HK-2 (cell line): Measurements from ENCODE around the gene SLC51B.
"Not testable (repeated sequence)": the region's sequence is repeated elsewhere in the genome, so short reads cannot be mapped to it uniquely, and the experiment has no call there.

Experiments used
- DNase-seq: peaks from one replicate; pipeline ENCODE4 v3.0.0-alpha.2; 2018; ENCODE audit not compliant: unreplicated experiment

Gene SLC51B

DNA sequence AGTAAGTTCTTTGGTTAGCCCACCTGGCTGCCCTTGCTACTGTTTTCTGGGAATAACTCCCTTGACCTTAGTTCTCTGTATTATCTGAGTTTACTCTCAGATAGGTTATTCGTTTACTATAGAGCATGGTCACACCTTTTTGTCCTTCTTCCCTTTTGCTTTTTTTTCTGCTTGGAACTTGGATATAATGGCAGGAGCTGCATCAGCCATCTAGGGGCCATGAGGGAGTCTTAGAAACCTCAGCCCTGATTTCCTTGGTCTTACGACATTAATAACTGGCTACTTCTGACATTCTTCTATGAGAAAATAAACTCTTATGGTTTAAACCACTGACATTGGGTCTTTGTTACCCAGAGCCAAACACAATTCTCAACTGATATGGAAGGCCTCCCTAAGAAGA, 3.4 kb upstream of the SLC51B start:
- no peak for DNase-seq

- DNase-seq, result no peak
Observed at GRCh38 chr15:65042776-65043327, 2.3 kb upstream of the SLC51B start.

- not testable (repeated sequence) for DNase-seq
Observed at GRCh38 chr15:65044218-65044617, 969 bp upstream of the SLC51B start.

GRCh38 chr15:65048241-65048640, 3.1 kb downstream of the SLC51B start:
- DNase-seq, result no peak

- no peak for DNase-seq
Observed at GRCh38 chr15:65049418-65049840, 4.2 kb downstream of the SLC51B start.

- DNase-seq, result no peak
Observed at GRCh38 chr15:65050270-65050669, 5.1 kb downstream of the SLC51B start.

GRCh38 chr15:65051266-65051665, 6.1 kb downstream of the SLC51B start:
- no peak for DNase-seq

- DNase-seq, result no peak
Observed at GRCh38 chr15:65052956-65053355, 7.8 kb downstream of the SLC51B start.

DNA sequence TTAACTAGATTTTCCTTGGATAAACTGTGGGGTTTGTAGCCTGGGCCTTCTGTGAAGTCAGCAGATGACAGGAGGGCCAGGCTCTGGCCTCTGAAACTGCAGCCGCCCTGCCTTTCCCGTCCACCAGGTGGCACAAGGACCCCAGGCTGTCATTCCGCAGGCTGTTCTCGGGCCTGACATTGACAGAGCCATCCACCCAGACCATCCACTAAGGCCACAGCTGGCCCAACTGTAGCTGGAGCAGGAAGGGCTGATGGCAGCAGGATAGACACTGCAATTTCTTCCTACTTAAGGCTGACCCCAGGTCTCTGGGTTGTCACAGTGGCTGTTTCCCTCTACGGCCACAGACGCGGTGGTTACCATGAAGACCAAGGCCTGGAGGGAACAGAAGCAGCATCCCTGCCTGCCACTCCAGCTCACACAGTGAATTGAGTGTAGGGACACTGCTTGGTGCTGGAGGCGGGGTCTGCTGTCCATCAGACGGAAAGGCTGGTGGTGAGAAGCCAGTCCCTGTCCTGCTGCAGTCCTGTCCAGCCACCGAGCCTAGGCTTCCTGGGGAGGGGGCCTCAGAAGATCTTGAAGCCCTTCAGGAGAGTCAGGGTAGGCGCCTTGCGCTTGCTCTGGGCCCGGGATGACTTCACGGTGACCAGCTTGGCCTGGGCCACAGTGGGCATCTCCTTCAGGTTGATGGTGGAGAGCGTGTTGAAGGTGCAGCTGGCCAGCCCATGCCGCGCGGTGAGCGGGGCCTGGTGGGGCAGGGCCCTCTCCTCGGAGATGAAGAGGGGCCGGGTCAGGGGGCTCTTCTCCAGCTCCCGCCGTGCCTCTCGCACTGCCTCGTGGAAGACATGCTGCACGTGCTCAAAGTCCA, 9.4 kb downstream of the SLC51B start:
- peak; percentile 72 for DNase-seq

DNA sequence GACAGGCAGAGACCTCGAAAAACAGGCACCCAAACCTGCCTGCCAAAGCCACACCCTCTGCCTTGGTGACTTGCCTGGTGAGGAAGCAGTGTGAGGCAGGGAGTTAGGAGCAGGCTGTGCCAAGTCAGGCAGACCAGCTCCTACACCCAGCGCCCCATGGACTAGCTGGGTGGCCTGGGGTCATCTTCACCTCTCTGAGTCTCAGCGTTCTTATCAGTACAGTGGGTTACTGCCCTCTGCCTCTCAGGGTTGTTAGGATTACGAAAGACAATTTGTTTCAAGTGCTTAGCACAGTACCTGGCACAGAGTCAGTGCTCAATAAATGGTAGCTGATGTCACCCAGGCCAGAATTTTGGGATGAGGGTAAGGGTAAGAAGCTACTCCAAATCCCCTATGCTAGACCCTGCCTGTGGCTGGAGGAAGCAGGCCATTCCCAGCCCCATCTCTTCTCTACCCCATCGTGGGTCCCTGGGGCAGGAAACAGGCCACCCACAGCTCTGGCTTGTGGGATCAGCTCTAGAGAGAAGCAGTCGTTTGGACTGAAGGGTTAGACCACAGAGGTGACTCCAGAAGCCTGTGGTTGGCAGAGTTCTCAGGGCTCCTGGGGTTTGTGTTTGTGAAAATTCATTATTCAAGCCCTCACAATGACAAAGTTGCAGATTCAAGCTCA, 10.1 kb downstream of the SLC51B start:
- no peak for DNase-seq

- DNase-seq, result no peak
Observed at GRCh38 chr15:65056106-65056505, 10.9 kb downstream of the SLC51B start.

DNA sequence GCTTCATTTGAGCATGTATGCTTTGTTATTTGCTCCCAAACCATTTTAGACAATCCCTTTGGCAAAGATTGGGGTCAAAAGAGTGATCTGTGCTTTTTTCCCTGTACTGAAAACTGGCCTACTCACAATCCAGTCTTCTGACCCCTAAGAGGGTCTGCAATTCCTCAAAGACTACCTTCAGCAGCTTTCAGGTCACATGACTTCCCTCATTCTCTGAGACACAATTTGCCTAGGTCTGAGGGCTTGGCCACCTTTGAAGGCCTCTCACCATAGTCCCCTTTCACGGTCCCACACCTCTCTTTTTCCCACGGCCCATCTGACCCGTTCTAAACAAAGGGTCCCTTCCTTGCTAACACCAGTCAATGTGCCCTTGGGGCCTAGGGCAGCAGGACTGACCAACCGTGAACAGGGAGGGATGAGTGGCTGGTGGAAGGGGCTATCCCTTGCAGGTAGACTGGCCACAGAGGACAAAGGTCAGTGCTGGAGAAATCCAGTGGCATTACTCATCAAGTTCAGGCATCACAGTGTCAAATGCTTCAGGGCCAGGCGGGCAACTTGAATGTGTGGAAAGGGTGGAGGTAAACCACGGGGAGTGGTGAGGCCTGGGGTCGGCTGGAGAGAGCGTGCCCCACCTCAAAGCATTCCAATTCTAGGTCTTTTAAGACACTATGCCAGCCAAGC, 11.8 kb downstream of the SLC51B start:
- peak; percentile 73 for DNase-seq

DNA sequence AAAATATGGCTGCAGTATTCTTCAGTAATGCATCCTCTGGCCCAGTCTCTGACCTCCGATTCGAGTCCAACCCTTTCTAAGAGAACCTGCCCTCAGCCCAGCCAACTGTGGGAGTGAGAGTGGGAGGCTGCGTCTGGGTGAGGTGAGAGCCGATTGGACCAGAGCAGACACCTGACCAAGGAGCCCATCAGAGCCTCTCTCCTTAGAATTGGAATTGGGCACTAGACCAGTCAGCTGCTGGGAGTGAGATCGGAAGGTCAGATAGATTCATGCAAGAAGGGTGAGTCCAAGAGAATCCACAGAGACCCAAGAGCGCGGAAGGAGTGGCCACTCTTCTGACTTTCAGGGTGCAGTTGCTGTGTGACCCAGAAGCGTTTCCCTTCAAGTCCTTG, 12.4 kb downstream of the SLC51B start:
- no peak for DNase-seq

DNA sequence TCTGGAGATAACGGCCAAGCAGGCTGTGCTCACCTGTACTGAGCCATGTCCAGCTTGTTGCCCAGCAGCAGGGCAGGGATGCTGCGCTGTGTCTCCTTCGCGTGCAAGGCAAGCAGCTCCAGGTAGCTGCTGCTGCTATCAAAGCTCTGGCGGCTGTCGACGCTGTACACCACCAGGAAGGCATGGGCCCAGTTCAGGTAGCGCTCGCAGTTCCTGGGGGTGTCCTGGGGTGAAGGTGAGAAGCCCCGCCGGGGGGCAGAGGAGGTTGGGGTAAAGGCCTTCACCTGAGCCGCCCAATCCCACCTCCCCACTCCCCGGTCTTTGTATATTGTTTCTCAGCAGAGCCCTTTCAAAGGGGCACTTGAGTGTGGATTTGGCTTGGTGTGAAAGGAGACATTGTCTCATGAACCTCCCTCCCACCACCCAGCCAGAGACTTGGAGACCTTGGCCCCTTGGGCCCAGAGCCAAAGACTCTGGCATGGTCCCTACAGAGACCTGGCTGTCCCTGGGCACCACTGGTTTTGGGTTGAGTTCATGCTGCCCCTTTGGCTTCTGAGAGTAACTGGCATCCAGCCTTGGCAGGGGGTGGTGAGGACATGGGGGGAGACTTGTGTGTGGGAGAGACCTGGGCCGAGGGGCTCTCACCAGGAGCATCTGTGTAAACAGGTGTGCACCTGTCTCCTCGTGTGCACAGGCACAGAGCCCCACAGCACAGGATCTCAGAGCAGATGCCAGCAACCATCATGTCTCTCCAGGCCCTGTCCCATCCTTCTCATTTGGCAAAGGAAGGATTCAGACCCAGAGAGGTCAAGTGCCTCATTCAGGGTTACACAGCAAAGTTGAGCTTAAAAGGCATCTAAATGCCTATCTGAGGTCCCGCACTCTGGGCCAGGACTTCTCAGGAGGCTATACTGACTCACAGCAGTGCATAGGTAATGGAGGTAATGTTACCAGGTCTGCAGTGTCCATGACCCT, 13.5 kb downstream of the SLC51B start:
- no peak for DNase-seq

DNA sequence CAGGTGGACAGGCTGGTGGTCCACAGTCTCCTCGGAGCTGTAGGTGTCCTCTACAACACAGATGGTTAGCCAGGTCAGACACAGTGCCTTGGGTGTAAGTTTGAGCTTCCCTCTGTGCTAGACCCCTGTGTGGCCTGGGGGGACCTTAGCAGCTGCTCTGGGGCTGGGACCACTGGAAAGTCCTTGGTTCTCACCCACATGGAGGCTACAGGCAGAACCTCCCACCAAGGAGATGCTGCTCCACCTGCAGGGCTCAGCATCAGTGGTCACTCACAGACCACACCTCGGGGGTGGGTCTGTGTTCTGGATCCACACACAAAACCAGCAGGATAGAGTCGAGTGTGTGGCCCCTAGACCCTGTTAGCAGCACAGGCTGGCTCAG, 14.2 kb downstream of the SLC51B start:
- DNase-seq, result no peak

GRCh38 chr15:65059931-65060596, 14.9 kb downstream of the SLC51B start:
- no peak for DNase-seq

DNA sequence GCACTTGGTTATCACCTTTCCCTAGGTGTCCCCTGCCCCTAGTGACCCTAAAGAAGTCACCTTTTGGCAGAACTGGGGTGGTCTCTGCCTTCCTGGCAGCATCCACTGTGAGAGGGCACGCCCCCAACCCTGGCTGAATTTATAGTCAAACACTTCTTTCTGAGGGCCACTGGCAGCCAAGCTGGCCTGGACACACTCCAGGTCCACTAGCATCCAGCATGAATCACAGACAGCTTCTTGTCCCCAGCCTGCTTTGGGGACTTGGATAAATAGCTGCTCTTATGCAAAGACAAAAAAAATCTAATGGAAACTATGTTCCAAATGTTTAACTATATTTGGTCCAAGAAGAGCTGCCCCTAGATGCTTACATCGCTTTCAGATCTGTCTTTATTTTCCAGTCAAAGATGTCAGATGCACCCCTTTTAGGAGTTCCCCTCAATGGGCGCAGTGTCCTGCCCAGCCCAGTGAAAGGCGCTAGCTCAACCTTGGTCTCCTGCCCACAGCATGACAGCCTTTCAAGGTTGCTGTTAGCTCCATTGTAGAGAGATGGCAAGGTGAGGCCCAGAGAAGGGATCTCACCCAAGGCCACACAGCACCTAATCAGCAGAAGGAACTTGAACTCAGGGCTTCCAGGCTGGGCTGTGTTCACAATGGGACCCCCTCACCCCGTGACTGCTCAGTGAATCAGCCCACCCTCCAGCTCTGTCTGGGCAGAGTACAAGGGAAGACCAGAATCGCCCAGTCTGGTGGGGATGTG, 15.6 kb downstream of the SLC51B start:
- DNase-seq, result no peak

DNA sequence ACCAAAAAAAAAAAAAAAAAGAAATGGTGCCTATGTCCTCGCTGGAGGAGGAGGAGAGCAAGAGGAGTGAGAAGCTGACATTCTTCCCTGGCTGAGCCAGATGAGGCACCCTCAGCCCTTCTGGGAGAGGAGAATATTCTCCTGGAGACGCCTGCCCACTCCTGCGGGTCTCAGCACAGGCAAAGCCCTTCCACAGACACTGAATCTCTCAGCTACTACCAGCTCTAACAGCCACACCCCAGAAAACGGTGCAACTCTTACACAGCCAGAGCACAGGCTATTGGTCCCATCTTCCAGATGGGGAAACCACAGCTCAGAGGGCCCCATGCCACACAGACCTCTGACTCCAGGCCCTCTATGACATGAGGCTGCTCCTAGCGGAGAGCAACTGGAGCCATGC, 16.9 kb downstream of the SLC51B start:
- DNase-seq, result no peak

DNA sequence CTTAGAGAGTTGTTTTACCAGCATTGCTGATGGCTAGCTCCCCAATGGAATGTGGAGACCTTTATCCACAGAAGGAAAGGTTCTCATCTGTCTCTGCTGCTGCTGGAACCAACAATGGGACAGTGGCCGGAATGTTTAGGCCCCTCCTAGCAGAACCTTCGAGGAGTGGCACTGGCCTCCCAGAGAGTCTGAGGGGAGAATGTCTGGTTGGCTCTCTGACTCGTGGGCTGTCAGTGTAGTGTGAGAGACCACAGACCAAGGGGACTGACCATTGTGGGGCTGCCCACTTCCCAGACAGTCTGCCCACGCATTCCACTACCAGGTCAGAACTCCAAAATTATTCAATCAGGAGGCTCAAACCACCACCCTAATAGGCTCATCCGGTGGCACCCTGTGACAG, 17.5 kb downstream of the SLC51B start:
- no peak for DNase-seq
